HL-60 (cell line): ENCODE data around the gene DENND1A.

Source experiments
- DNase-seq, 2 experiments: peaks; one replicate each; pipeline ENCODE4 v3.0.0-alpha.2; 2010 to 2020; ENCODE audit warnings: low read depth in 1 of 2, low spot score in 1 of 2
- H3K27ac ChIP-seq: fragments of 250-450 bp; sonication (Bioruptor Pico); replicated peaks from 2 replicates; pipeline ENCODE4 v1.5.1; 2020; ENCODE audit warnings: mild to moderate bottlenecking, moderate library complexity
- H3K27me3 ChIP-seq: fragments of 250-450 bp; sonication (Bioruptor Pico); 2 replicates; pipeline ENCODE4 v1.5.1; 2021; ENCODE audit warnings: mild to moderate bottlenecking, moderate library complexity; ENCODE audit not compliant: insufficient read depth, poor library complexity, severe bottlenecking
- H3K4me3 ChIP-seq: replicated peaks from 2 replicates; pipeline ENCODE4 v1.5.1; 2011; ENCODE audit warnings: mild to moderate bottlenecking, control low read depth, low read length; ENCODE audit not compliant: insufficient read depth
- CTCF ChIP-seq: IDR thresholded peaks from one replicate; pipeline ENCODE4 v1.5.1; 2011; ENCODE audit warnings: low read length, control low read depth, inconsistent platforms; ENCODE audit not compliant: insufficient read depth
- GABPA ChIP-seq: IDR thresholded peaks from 2 replicates; pipeline ENCODE4 v1.6.1; 2012; ENCODE audit warnings: low read depth
- POLR2AphosphoS5 ChIP-seq: IDR thresholded peaks from 2 replicates; pipeline ENCODE4 v1.6.1; 2012; ENCODE audit warnings: low read depth
- SPI1 ChIP-seq: IDR thresholded peaks from 2 replicates; pipeline ENCODE4 v1.6.1; 2012; ENCODE audit warnings: low read depth, mild to moderate bottlenecking, borderline replicate concordance
- TF ChIP-seq, protein P1 (sequence below): IDR thresholded peaks from 2 replicates; pipeline ENCODE4 v1.6.1; 2012; ENCODE audit warnings: low read depth; ENCODE audit not compliant: insufficient replicate concordance

DENND1A gene

DNA sequence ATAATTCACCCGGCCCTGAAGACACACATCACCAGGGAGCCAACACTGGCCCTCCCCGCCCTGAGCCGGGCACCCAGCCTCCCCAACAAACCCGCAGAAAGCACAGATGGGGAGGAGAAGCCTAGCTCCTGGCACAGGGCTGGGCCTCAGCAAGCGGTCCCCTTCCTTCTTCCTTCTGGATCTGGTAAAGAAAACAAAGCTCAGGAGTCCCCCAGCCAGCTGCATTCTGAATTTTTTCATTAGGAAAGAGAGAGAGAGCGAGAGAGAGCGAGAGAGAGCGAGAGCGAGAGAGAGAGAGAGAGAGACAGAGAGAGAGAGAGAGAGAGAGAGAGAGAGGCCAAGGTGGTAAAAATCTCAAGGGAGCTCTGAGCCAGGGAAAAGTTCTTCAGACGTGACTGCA lies 378.2 kb downstream of the DENND1A start:
- Histone ChIP-seq H3K27ac (no peak overlapping the region), H3K27me3 (no peaks in the 10 kb centered on the region), H3K4me3 (no peak overlapping the region)
- TF ChIP-seq GABPA (no peak), CTCF (no peak), SPI1 (no peak), POLR2AphosphoS5 (no peak)
- TF ChIP-seq, protein P1, sequence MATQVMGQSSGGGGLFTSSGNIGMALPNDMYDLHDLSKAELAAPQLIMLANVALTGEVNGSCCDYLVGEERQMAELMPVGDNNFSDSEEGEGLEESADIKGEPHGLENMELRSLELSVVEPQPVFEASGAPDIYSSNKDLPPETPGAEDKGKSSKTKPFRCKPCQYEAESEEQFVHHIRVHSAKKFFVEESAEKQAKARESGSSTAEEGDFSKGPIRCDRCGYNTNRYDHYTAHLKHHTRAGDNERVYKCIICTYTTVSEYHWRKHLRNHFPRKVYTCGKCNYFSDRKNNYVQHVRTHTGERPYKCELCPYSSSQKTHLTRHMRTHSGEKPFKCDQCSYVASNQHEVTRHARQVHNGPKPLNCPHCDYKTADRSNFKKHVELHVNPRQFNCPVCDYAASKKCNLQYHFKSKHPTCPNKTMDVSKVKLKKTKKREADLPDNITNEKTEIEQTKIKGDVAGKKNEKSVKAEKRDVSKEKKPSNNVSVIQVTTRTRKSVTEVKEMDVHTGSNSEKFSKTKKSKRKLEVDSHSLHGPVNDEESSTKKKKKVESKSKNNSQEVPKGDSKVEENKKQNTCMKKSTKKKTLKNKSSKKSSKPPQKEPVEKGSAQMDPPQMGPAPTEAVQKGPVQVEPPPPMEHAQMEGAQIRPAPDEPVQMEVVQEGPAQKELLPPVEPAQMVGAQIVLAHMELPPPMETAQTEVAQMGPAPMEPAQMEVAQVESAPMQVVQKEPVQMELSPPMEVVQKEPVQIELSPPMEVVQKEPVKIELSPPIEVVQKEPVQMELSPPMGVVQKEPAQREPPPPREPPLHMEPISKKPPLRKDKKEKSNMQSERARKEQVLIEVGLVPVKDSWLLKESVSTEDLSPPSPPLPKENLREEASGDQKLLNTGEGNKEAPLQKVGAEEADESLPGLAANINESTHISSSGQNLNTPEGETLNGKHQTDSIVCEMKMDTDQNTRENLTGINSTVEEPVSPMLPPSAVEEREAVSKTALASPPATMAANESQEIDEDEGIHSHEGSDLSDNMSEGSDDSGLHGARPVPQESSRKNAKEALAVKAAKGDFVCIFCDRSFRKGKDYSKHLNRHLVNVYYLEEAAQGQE, result no peak
- DNase-seq, result no peak

DNA sequence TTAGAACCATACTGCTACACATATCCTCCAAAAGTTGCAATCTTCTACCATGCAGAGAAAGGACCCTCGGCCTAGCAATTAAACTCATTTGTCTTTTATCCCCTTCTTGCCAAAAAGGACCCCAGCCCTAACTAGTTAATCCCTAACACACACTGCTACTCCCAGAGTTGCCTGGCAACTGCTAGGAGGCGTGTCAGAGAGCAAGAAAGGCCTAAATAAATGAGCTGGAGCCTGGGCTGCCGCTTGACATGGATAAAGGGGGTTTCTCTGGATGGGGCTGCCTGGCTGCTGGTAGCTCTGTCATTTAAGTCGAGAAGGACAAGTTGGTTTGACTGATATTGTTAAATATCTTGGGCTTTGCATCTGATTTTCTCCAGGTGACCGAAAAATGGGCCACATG lies 379.1 kb downstream of the DENND1A start:
- no peak overlapping the region for H3K4me3 ChIP-seq
- no peaks in the 10 kb centered on the region for H3K27me3 ChIP-seq
- no peak for DNase-seq
- TF ChIP-seq, protein P1, result no peak
- TF ChIP-seq CTCF (no peak), SPI1 (no peak), POLR2AphosphoS5 (no peak), GABPA (no peak)
- H3K27ac ChIP-seq, result no peak overlapping the region

DNA sequence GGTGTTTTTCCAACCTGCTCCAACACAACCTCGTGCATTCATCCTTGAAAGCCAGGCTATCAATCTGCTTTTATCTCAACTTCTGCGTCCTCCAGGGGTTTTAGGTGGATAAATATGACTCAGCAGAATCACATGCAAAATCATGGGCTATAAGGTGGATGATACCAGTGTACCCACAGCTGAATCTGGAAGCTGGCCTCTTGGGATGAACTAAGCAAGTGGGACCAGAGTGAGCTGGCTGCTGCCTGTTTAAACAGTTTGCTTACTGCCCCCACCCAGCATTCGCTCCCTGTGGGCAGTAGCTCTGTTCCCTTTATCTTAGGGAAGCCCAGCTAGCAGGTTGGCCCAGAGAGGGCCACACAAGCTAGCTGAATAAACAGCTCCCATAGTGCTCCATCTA lies 379.9 kb downstream of the DENND1A start:
- H3K27me3 ChIP-seq, result no peaks in the 10 kb centered on the region
- DNase-seq, result no peak
- TF ChIP-seq GABPA, result no peak
- no peak for TF ChIP-seq CTCF
- no peak for TF ChIP-seq POLR2AphosphoS5
- TF ChIP-seq, protein P1, result no peak
- TF ChIP-seq SPI1, result no peak
- H3K4me3 ChIP-seq, result no peak overlapping the region
- no peak overlapping the region for H3K27ac ChIP-seq
